Spinal cord (tissue), 10 donors: ENCODE data around the gene CELF4. TPM values are rescaled to one million over a fixed set of nuclear protein-coding genes. Genes with fewer than 3 reads are reported as not detected.

ENCODE experiments used
- DNase-seq, 6 donors: peaks; one replicate each; pipeline versions ENCODE4 v3.0.0 to v3.0.0-alpha.2; 2013 to 2015; ENCODE audit warnings: low spot score in 6 of 6, low read depth in 4 of 6
- H3K27ac ChIP-seq: one replicate; pipeline ENCODE4 v1.5.1; 2013; ENCODE audit warnings: low read depth, low read length, control low read depth
- H3K27me3 ChIP-seq: one replicate; pipeline ENCODE4 v1.6.1; 2013; ENCODE audit warnings: low read length; ENCODE audit not compliant: control insufficient read depth, insufficient read depth
- H3K36me3 ChIP-seq: one replicate; pipeline ENCODE4 v1.6.1; 2013; ENCODE audit warnings: low read length; ENCODE audit not compliant: control insufficient read depth, insufficient read depth
- H3K4me1 ChIP-seq: one replicate; pipeline ENCODE4 v1.6.1; 2013; ENCODE audit warnings: low read length; ENCODE audit not compliant: control insufficient read depth, insufficient read depth
- H3K4me3 ChIP-seq: one replicate; pipeline ENCODE4 v1.5.1; 2013; ENCODE audit warnings: low read depth, low read length, control low read depth
- H3K9me3 ChIP-seq: one replicate; pipeline ENCODE4 v1.6.1; 2013; ENCODE audit warnings: low read length; ENCODE audit not compliant: control insufficient read depth, insufficient read depth
- WGBS: methylation state at CpG from one replicate; pipeline ENCODE4 v1.1.5; 2013; ENCODE audit warnings: missing lambda C conversion rate; ENCODE audit not compliant: insufficient coverage; 5-methylcytosine and 5-hydroxymethylcytosine counted together
- polyA plus RNA-seq, 2 donors: library from polyadenylated mRNA; unstranded; fragments of 120-200 nt; gene quantifications; one replicate each; pipeline ENCODE4 v1.2.1, GENCODE V29; 2013; ENCODE audit not compliant: insufficient read length in 2 of 2
- total RNA-seq, 2 donors: library from RNA; depleted of rRNA in 1 of 2; stranded (reverse); fragments of 120-200 nt in 1 of 2; fragments of >200 nt in 1 of 2; gene quantifications; one replicate each; pipeline versions ENCODE4 v1.2.3 to v1.2.4, GENCODE V29; 2013 to 2014
- donor health status: healthy.

The CELF4 gene
- total and polyA plus RNA-seq, 4 donors = 26.6 to 139 (median 89.9) TPM

- H3K27me3 ChIP-seq = peaks cover 2% of the 10 kb centered on the region
- no peak for DNase-seq
- H3K36me3 ChIP-seq = no peaks in the 10 kb centered on the region
- no peak overlapping the region for H3K4me3 ChIP-seq
- WGBS = 83% methylated on average over 2 of the region's 6 CpGs
- no peaks in the 10 kb centered on the region for H3K9me3 ChIP-seq
- no peak overlapping the region for H3K27ac ChIP-seq
- peaks cover 50% of the 10 kb centered on the region for H3K4me1 ChIP-seq
Observed at GRCh38 chr18:37397814-37398213, 167.8 kb downstream of the CELF4 start.

DNA sequence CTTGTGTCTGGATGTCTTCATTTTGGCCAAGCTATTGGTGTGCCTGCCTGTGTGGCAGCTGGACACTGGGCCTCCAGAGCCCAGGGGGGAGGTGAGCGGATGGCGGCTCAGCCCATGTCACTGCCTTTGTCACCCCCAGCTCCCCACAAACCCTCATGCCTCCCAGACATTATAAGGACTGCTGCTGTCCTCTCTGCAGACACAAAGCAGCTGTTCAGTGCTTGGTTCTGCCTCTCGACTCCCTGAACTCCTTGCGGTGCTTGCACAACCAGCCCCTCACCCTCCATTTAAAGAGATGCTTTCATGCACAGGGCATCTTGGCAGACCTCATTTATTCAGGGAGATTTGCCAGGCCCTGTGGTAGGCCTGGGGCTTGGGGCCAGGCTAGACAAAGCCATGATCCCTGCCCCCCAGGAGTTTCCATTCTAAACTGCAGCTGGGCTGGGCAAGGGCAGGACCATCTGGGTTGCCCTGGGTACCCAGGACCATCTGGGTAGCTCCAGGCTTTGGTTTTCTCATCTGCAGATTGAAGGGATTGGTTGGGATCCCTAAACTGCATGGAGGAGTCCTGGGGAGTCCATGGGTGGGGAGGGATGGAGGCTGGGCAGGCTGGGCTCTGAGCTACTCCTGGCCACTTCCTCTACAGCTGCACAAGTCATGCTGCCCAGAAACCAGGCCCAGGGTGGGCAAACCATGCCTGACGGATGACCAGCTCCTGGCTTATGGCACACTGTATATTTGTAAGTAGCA lies 168.5 kb downstream of the CELF4 start:
- DNase-seq = peak in 2 of 6 donors; percentile 42 to 46
- Histone ChIP-seq H3K4me3 (no peak overlapping the region), H3K4me1 (peaks cover 48% of the 10 kb centered on the region), H3K27me3 (peaks cover 6% of the 10 kb centered on the region), H3K27ac (no peak overlapping the region), H3K36me3 (no peaks in the 10 kb centered on the region), H3K9me3 (no peaks in the 10 kb centered on the region)
- 48% methylated on average over 3 of the region's 5 CpGs for WGBS

DNA sequence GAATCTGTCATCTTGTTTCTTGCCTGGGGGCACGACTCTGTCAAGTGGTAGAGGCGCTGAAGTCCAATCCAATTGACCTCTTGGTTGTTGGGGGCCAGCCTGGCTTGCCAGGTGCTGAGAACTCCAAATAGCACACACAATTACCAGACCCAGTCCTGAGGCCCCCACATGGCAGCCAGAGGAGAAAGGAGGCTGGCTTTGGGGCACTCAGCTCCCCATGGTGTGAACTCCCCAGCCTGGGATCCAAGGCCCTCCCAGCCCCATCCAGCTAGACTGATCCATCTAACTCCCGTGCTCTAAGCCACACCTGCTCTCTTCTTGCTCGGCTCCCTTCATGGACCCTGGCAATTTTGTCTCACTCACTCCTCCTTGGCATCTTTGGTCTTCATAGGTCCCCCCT lies 170.0 kb downstream of the CELF4 start:
- Histone ChIP-seq H3K36me3 (no peaks in the 10 kb centered on the region), H3K4me1 (peaks cover 56% of the 10 kb centered on the region), H3K27me3 (peaks cover 6% of the 10 kb centered on the region), H3K27ac (no peak overlapping the region), H3K4me3 (no peak overlapping the region), H3K9me3 (no peaks in the 10 kb centered on the region)
- DNase-seq = no peak
- 96% methylated on average over 2 of the region's 4 CpGs for WGBS

GRCh38 chr18:37395138-37395537 lies 170.5 kb downstream of the CELF4 start:
- DNase-seq = no peak
- Histone ChIP-seq H3K4me1 (peaks cover 58% of the 10 kb centered on the region), H3K36me3 (no peaks in the 10 kb centered on the region), H3K9me3 (no peaks in the 10 kb centered on the region), H3K27ac (no peak overlapping the region), H3K27me3 (peaks cover 6% of the 10 kb centered on the region), H3K4me3 (no peak overlapping the region)
- 81% methylated on average over 3 of the region's 7 CpGs for WGBS

- Histone ChIP-seq H3K9me3 (no peaks in the 10 kb centered on the region), H3K27ac (no peak overlapping the region), H3K4me1 (peaks cover 63% of the 10 kb centered on the region), H3K27me3 (peaks cover 6% of the 10 kb centered on the region), H3K4me3 (peak overlapping the region; percentile 40), H3K36me3 (no peaks in the 10 kb centered on the region)
- DNase-seq = no peak
- no CpG with 5 or more reads among the region's 5 CpGs for WGBS
Observed at GRCh38 chr18:37394610-37394965, 171.0 kb downstream of the CELF4 start.

DNA sequence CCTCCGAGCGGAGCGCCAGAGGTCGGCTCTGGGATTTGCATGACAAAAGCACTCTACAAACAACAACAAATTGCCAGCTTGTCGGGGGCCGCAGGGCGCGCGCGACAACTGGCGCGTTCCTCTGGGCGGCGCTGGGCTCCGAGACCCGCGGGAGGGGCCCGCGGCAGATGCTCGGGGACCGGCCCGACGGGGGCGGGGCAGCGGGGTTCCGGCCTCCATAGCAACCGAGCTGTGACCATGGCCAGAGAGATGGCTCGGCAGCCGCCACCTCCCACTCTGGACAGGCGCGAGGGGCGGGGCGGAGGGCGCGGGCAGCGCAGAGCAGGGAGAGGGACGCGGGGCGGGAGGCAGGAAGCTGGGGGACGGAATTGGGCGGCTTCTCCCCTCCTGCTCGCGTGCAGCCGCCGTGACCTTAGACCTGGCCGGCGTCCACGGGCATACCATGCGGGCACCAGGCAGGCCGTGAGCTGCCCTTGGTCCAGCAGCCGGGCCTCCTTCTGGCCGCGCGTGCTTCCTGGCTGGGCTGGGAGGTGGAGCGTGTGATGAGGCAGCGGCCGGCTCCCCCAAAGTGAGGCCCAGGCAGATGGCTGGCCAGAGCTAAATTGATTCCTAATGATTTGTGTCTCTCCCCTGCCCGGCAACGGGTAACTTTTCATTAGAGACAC lies 171.5 kb downstream of the CELF4 start:
- under 1% methylated on average over 57 of the region's 59 CpGs for WGBS
- Histone ChIP-seq H3K4me3 (peak overlapping the region; percentile 40), H3K4me1 (peaks cover 65% of the 10 kb centered on the region), H3K9me3 (no peaks in the 10 kb centered on the region), H3K27ac (no peak overlapping the region), H3K36me3 (no peaks in the 10 kb centered on the region), H3K27me3 (peaks cover 6% of the 10 kb centered on the region)
- DNase-seq = peak in 5 of 6 donors; percentile 38 to 89 (median 63)

DNA sequence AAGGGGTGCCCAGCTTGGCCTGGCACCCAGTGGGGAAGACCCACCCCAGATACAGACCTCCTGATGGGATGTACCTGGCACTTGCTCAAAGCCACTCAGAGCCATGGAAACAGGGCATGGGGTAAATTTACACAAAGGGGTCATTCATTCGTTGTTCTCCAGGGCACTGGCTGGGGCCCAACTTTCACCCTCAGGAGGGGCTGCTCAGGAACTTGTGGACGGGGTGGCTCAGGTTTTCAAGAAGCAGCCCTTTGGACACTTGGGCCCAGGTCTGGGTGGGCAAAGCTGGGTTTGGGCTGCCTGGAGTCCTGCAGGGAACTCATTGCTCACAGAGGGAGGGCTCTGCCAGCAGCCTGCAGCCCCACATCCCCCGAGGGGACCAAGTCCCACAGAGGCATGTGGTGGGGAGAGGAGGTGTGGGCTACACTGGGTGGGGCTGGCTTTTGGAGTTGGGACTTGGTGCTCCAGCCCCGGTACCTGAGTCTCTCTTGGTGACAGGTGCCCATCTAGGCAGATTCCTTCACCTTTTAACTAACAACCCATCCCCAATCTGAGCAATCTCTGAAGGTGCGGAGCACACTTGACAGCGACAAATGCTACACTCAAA lies 172.3 kb downstream of the CELF4 start:
- WGBS = 36% methylated on average over 4 of the region's 6 CpGs
- no peak overlapping the region for H3K27ac ChIP-seq
- H3K36me3 ChIP-seq = no peaks in the 10 kb centered on the region
- no peaks in the 10 kb centered on the region for H3K9me3 ChIP-seq
- peak in 2 of 6 donors; percentile 33 to 49 for DNase-seq
- H3K27me3 ChIP-seq = peaks cover 6% of the 10 kb centered on the region
- H3K4me3 ChIP-seq = peak overlapping the region; percentile 40
- peaks cover 68% of the 10 kb centered on the region for H3K4me1 ChIP-seq

GRCh38 chr18:37392648-37393047 lies 172.9 kb downstream of the CELF4 start:
- Histone ChIP-seq H3K9me3 (no peaks in the 10 kb centered on the region), H3K36me3 (no peaks in the 10 kb centered on the region), H3K27ac (no peak overlapping the region), H3K27me3 (peaks cover 6% of the 10 kb centered on the region), H3K4me3 (no peak overlapping the region), H3K4me1 (peaks cover 61% of the 10 kb centered on the region)
- DNase-seq = no peak
- WGBS = no CpG with 5 or more reads among the region's 3 CpGs

DNA sequence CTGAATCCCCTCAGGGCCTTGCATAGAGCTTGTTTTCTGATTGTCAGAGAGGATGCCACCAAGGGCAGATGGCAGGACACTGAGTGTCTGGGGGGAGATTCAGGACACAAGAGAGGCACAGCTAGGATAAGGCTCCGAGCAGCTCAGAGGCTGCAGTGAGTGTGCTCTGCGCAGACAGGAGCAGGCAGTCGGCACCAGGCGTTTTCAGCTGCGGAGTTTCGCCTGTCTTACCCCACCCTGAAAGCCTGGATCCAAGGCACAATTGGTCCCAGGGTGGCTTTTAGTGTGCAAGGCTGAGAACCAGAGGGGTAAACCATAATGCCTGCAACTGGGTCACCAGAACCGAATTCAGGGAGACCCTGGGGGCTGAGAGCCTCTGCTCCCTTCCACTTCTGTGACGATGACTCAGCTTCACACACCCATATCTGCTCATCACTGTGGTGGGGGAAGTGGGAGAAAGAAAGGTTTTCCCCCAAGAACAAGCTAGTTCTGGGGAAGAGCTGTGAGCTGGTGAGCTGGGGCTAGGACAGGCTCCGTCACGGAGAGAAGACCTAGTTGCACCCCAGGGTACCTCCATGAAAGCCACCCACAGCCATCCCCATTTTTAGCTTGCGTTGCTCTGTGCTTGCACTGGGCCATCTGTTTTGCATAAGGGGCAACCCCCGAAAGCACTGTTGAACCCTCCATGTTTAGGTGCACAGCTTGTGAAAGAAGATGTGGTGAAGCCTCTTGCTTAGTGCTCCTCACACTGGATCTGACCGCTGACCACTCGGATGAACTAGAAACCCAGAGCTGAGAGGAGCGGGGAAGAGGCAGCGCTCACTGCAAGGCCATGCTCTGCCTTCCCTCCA lies 173.7 kb downstream of the CELF4 start:
- no peaks in the 10 kb centered on the region for H3K9me3 ChIP-seq
- H3K27ac ChIP-seq = no peak overlapping the region
- H3K4me3 ChIP-seq = no peak overlapping the region
- DNase-seq = peak in 1 of 6 donors; percentile 26
- H3K36me3 ChIP-seq = peaks cover 4% of the 10 kb centered on the region
- H3K4me1 ChIP-seq = peaks cover 58% of the 10 kb centered on the region
- H3K27me3 ChIP-seq = peaks cover 6% of the 10 kb centered on the region
- 84% methylated on average over 12 of the region's 16 CpGs for WGBS
